Esophagus muscularis mucosa (tissue), 4 donors: ENCODE data around the gene KCP.

Experiments
- EP300 ChIP-seq: sonication (generic); formaldehyde crosslinking; IDR thresholded peaks from one replicate; pipeline ENCODE4 v1.6.1; 2017; ENCODE audit warnings: antibody characterized with exemption
- POLR2A ChIP-seq: fragments of 450-650 bp; IDR thresholded peaks from one replicate; pipeline ENCODE4 v1.6.1; 2017; ENCODE audit warnings: antibody characterized with exemption, moderate library complexity, mild to moderate bottlenecking, low read depth
- POLR2AphosphoS5 ChIP-seq, 2 donors: sonication (generic); formaldehyde crosslinking; IDR thresholded peaks; one replicate each; pipeline ENCODE4 v1.6.1; 2017; ENCODE audit warnings: antibody characterized with exemption in 2 of 2
- TF ChIP-seq, protein P1 (sequence below), 3 experiments: fragments of 200-600 bp in 2 of 3; fragments of 450-650 bp in 1 of 3; sonication (generic) in 2 of 3; IDR thresholded peaks; one replicate each; pipeline ENCODE4 v1.5.1; 2017 to 2019; ENCODE audit warnings: antibody characterized with exemption in 3 of 3, mild to moderate bottlenecking in 2 of 3, moderate library complexity in 1 of 3

DNA sequence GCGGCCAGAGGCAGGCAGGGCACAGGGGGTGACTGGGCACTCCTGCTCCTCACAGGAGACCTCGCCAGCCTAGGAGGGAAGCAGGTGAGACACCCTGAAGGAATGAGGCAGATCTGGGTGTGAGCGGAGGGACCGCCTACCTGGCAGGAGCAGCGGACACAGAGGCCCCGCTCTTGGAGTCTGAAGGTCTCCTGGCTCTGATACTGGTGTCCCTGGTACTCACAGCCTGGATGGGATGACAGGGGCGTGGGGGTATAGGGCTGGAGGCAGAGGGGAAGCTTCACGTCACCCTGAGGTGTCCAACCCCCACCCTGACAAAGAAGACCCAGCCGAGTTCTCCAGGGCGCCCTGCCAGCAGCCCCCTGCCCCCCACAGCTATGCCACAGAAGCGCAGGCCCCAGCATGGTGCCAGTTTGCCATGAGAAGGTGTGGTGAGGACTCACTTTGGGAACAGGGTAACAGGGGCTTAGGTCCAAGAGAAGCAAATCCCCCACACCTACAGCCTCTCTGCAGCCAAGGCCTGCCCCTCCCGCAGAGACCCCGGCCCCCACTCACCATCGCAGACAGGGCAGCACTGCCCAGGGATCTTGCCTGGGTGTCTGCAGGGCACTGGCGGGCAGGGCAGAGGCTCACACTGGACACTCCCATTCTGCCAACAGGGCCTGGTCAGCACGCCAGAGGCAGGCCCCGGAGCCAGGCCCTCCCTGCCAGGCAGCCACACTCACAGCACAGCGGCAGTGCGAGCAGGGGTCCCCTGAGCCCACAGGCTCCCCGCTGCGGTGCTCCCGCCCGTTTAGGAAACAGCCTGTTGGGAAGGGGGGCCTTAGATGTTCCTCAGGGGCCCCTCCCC lies 17.0 kb downstream of the KCP start:
- TF ChIP-seq, protein P1, sequence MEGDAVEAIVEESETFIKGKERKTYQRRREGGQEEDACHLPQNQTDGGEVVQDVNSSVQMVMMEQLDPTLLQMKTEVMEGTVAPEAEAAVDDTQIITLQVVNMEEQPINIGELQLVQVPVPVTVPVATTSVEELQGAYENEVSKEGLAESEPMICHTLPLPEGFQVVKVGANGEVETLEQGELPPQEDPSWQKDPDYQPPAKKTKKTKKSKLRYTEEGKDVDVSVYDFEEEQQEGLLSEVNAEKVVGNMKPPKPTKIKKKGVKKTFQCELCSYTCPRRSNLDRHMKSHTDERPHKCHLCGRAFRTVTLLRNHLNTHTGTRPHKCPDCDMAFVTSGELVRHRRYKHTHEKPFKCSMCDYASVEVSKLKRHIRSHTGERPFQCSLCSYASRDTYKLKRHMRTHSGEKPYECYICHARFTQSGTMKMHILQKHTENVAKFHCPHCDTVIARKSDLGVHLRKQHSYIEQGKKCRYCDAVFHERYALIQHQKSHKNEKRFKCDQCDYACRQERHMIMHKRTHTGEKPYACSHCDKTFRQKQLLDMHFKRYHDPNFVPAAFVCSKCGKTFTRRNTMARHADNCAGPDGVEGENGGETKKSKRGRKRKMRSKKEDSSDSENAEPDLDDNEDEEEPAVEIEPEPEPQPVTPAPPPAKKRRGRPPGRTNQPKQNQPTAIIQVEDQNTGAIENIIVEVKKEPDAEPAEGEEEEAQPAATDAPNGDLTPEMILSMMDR (IDR thresholded peaks at IDR 0.05): no peak
- TF ChIP-seq POLR2AphosphoS5 (IDR thresholded peaks at IDR 0.05): no peak
- TF ChIP-seq POLR2A: no peak
- no peak for TF ChIP-seq EP300
